ENCODE measurements around the gene SLC2A10.

The SLC2A10 gene

GRCh38 chr20:46713957-46714834 is 4.7 kb downstream of the SLC2A10 start:
- Histone ChIP-seq H3K9ac (ENCODE audit: low read depth in 1 of 2, low read length in 2 of 2) (no peak overlapping the region), H3K36me3 (ENCODE audit: control insufficient read depth in 1 of 2, insufficient read depth in 2 of 2, low read length in 2 of 2) (no peaks in the 10 kb centered on the region), H3K27ac (ENCODE audit: low read depth, low read length) (no peak overlapping the region), H3K9me3 (ENCODE audit: control insufficient read depth in 1 of 2, low read length in 2 of 2) (no peaks in the 10 kb centered on the region), H3K4me1 (ENCODE audit: control insufficient read depth in 1 of 2, insufficient read depth in 2 of 2, low read length in 2 of 2) (peaks cover 6 to 9% of the 10 kb centered on the region in 2 donors), H3K27me3 (ENCODE audit: control insufficient read depth in 1 of 2, insufficient read depth in 2 of 2, low read length in 2 of 2) (peaks cover 6 to 8% of the 10 kb centered on the region in 2 donors), H3K4me3 (ENCODE audit: low read depth in 1 of 2, low read length in 2 of 2) (no peak overlapping the region)

GRCh38 chr20:46715292-46715756 is 5.9 kb downstream of the SLC2A10 start:
- no peaks in the 10 kb centered on the region for H3K9me3 ChIP-seq (ENCODE audit: control insufficient read depth in 1 of 2, low read length in 2 of 2)
- no peaks in the 10 kb centered on the region for H3K36me3 ChIP-seq (ENCODE audit: control insufficient read depth in 1 of 2, insufficient read depth in 2 of 2, low read length in 2 of 2)
- no peak overlapping the region for H3K4me3 ChIP-seq (ENCODE audit: low read depth in 1 of 2, low read length in 2 of 2)
- no peak overlapping the region for H3K9ac ChIP-seq (ENCODE audit: low read depth in 1 of 2, low read length in 2 of 2)
- H3K27ac ChIP-seq (ENCODE audit: low read depth, low read length), result no peak overlapping the region
- H3K27me3 ChIP-seq (ENCODE audit: control insufficient read depth in 1 of 2, insufficient read depth in 2 of 2, low read length in 2 of 2), result peaks cover 2 to 3% of the 10 kb centered on the region in 2 donors
- H3K4me1 ChIP-seq (ENCODE audit: control insufficient read depth in 1 of 2, insufficient read depth in 2 of 2, low read length in 2 of 2), result peaks cover 3 to 4% of the 10 kb centered on the region in 2 donors

- Histone ChIP-seq H3K27ac (ENCODE audit: low read depth, low read length) (no peak overlapping the region), H3K9me3 (ENCODE audit: control insufficient read depth in 1 of 2, low read length in 2 of 2) (no peaks in the 10 kb centered on the region), H3K4me3 (ENCODE audit: low read depth in 1 of 2, low read length in 2 of 2) (no peak overlapping the region), H3K36me3 (ENCODE audit: control insufficient read depth in 1 of 2, insufficient read depth in 2 of 2, low read length in 2 of 2) (no peaks in the 10 kb centered on the region), H3K9ac (ENCODE audit: low read depth in 1 of 2, low read length in 2 of 2) (no peak overlapping the region), H3K27me3 (ENCODE audit: control insufficient read depth in 1 of 2, insufficient read depth in 2 of 2, low read length in 2 of 2) (no peaks in the 10 kb centered on the region), H3K4me1 (ENCODE audit: control insufficient read depth in 1 of 2, insufficient read depth in 2 of 2, low read length in 2 of 2) (no peaks in the 10 kb centered on the region)
Measured at GRCh38 chr20:46717818-46718541, 8.5 kb downstream of the SLC2A10 start.

- Histone ChIP-seq H3K4me3 (ENCODE audit: low read depth in 1 of 2, low read length in 2 of 2) (no peak overlapping the region), H3K9ac (ENCODE audit: low read depth in 1 of 2, low read length in 2 of 2) (no peak overlapping the region), H3K4me1 (ENCODE audit: control insufficient read depth in 1 of 2, insufficient read depth in 2 of 2, low read length in 2 of 2) (no peaks in the 10 kb centered on the region), H3K9me3 (ENCODE audit: control insufficient read depth in 1 of 2, low read length in 2 of 2) (no peaks in the 10 kb centered on the region), H3K27me3 (ENCODE audit: control insufficient read depth in 1 of 2, insufficient read depth in 2 of 2, low read length in 2 of 2) (no peaks in the 10 kb centered on the region), H3K36me3 (ENCODE audit: control insufficient read depth in 1 of 2, insufficient read depth in 2 of 2, low read length in 2 of 2) (no peaks in the 10 kb centered on the region), H3K27ac (ENCODE audit: low read depth, low read length) (no peak overlapping the region)
Measured at GRCh38 chr20:46720019-46720418, 10.6 kb downstream of the SLC2A10 start.

- Histone ChIP-seq H3K27ac (ENCODE audit: low read depth, low read length) (no peak overlapping the region), H3K4me3 (ENCODE audit: low read depth in 1 of 2, low read length in 2 of 2) (no peak overlapping the region), H3K27me3 (ENCODE audit: control insufficient read depth in 1 of 2, insufficient read depth in 2 of 2, low read length in 2 of 2) (no peaks in the 10 kb centered on the region), H3K9ac (ENCODE audit: low read depth in 1 of 2, low read length in 2 of 2) (no peak overlapping the region), H3K4me1 (ENCODE audit: control insufficient read depth in 1 of 2, insufficient read depth in 2 of 2, low read length in 2 of 2) (no peaks in the 10 kb centered on the region), H3K9me3 (ENCODE audit: control insufficient read depth in 1 of 2, low read length in 2 of 2) (no peaks in the 10 kb centered on the region), H3K36me3 (ENCODE audit: control insufficient read depth in 1 of 2, insufficient read depth in 2 of 2, low read length in 2 of 2) (no peaks in the 10 kb centered on the region)
Measured at GRCh38 chr20:46720776-46721425, 11.5 kb downstream of the SLC2A10 start.

- no peak overlapping the region for H3K27ac ChIP-seq (ENCODE audit: low read depth, low read length)
- no peaks in the 10 kb centered on the region for H3K9me3 ChIP-seq (ENCODE audit: control insufficient read depth in 1 of 2, low read length in 2 of 2)
- H3K9ac ChIP-seq (ENCODE audit: low read depth in 1 of 2, low read length in 2 of 2), result no peak overlapping the region
- H3K4me3 ChIP-seq (ENCODE audit: low read depth in 1 of 2, low read length in 2 of 2), result no peak overlapping the region
- H3K36me3 ChIP-seq (ENCODE audit: control insufficient read depth in 1 of 2, insufficient read depth in 2 of 2, low read length in 2 of 2), result peaks cover 0 to 2% of the 10 kb centered on the region in 2 donors
- no peaks in the 10 kb centered on the region for H3K27me3 ChIP-seq (ENCODE audit: control insufficient read depth in 1 of 2, insufficient read depth in 2 of 2, low read length in 2 of 2)
- no peaks in the 10 kb centered on the region for H3K4me1 ChIP-seq (ENCODE audit: control insufficient read depth in 1 of 2, insufficient read depth in 2 of 2, low read length in 2 of 2)
Measured at GRCh38 chr20:46721476-46721875, 12.0 kb downstream of the SLC2A10 start.

- H3K9me3 ChIP-seq (ENCODE audit: control insufficient read depth in 1 of 2, low read length in 2 of 2), result no peaks in the 10 kb centered on the region
- no peak overlapping the region for H3K9ac ChIP-seq (ENCODE audit: low read depth in 1 of 2, low read length in 2 of 2)
- no peaks in the 10 kb centered on the region for H3K4me1 ChIP-seq (ENCODE audit: control insufficient read depth in 1 of 2, insufficient read depth in 2 of 2, low read length in 2 of 2)
- no peak overlapping the region for H3K4me3 ChIP-seq (ENCODE audit: low read depth in 1 of 2, low read length in 2 of 2)
- no peak overlapping the region for H3K27ac ChIP-seq (ENCODE audit: low read depth, low read length)
- peaks cover 0 to 2% of the 10 kb centered on the region in 2 donors for H3K36me3 ChIP-seq (ENCODE audit: control insufficient read depth in 1 of 2, insufficient read depth in 2 of 2, low read length in 2 of 2)
- H3K27me3 ChIP-seq (ENCODE audit: control insufficient read depth in 1 of 2, insufficient read depth in 2 of 2, low read length in 2 of 2), result no peaks in the 10 kb centered on the region
Measured at GRCh38 chr20:46722450-46722849, 13.0 kb downstream of the SLC2A10 start.

GRCh38 chr20:46723039-46723438 is 13.6 kb downstream of the SLC2A10 start:
- Histone ChIP-seq H3K9me3 (ENCODE audit: control insufficient read depth in 1 of 2, low read length in 2 of 2) (no peaks in the 10 kb centered on the region), H3K27me3 (ENCODE audit: control insufficient read depth in 1 of 2, insufficient read depth in 2 of 2, low read length in 2 of 2) (no peaks in the 10 kb centered on the region), H3K36me3 (ENCODE audit: control insufficient read depth in 1 of 2, insufficient read depth in 2 of 2, low read length in 2 of 2) (peaks cover 0 to 2% of the 10 kb centered on the region in 2 donors), H3K9ac (ENCODE audit: low read depth in 1 of 2, low read length in 2 of 2) (no peak overlapping the region), H3K4me1 (ENCODE audit: control insufficient read depth in 1 of 2, insufficient read depth in 2 of 2, low read length in 2 of 2) (no peaks in the 10 kb centered on the region), H3K4me3 (ENCODE audit: low read depth in 1 of 2, low read length in 2 of 2) (no peak overlapping the region), H3K27ac (ENCODE audit: low read depth, low read length) (no peak overlapping the region)

GRCh38 chr20:46724343-46724959 is 15.0 kb downstream of the SLC2A10 start:
- Histone ChIP-seq H3K27ac (ENCODE audit: low read depth, low read length) (no peak overlapping the region), H3K4me3 (ENCODE audit: low read depth in 1 of 2, low read length in 2 of 2) (no peak overlapping the region), H3K4me1 (ENCODE audit: control insufficient read depth in 1 of 2, insufficient read depth in 2 of 2, low read length in 2 of 2) (no peaks in the 10 kb centered on the region), H3K9me3 (ENCODE audit: control insufficient read depth in 1 of 2, low read length in 2 of 2) (no peaks in the 10 kb centered on the region), H3K27me3 (ENCODE audit: control insufficient read depth in 1 of 2, insufficient read depth in 2 of 2, low read length in 2 of 2) (no peaks in the 10 kb centered on the region), H3K9ac (ENCODE audit: low read depth in 1 of 2, low read length in 2 of 2) (no peak overlapping the region), H3K36me3 (ENCODE audit: control insufficient read depth in 1 of 2, insufficient read depth in 2 of 2, low read length in 2 of 2) (peaks cover 0 to 2% of the 10 kb centered on the region in 2 donors)

Measured in duodenal mucosa (tissue), 2 donors.